ENCODE measurements around the gene ABRAXAS1. TPM values are rescaled to one million over a fixed set of nuclear protein-coding genes. Genes with fewer than 3 reads are reported as not detected.
A peak's percentile ranks its signal among the peaks of the same experiment; 100 is the strongest.

The ABRAXAS1 gene
- total and polyA plus RNA-seq, 2 of the 13 experiments (the other 11 are each of a cell fraction or from before 2014, with no cell fraction given): 14.1 to 14.7 TPM

- TF ChIP-seq, protein P1, sequence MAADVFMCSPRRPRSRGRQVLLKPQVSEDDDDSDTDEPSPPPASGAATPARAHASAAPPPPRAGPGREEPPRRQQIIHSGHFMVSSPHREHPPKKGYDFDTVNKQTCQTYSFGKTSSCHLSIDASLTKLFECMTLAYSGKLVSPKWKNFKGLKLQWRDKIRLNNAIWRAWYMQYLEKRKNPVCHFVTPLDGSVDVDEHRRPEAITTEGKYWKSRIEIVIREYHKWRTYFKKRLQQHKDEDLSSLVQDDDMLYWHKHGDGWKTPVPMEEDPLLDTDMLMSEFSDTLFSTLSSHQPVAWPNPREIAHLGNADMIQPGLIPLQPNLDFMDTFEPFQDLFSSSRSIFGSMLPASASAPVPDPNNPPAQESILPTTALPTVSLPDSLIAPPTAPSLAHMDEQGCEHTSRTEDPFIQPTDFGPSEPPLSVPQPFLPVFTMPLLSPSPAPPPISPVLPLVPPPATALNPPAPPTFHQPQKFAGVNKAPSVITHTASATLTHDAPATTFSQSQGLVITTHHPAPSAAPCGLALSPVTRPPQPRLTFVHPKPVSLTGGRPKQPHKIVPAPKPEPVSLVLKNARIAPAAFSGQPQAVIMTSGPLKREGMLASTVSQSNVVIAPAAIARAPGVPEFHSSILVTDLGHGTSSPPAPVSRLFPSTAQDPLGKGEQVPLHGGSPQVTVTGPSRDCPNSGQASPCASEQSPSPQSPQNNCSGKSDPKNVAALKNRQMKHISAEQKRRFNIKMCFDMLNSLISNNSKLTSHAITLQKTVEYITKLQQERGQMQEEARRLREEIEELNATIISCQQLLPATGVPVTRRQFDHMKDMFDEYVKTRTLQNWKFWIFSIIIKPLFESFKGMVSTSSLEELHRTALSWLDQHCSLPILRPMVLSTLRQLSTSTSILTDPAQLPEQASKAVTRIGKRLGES (CRISPR knock-in tag; IDR thresholded peaks at IDR 0.05; ENCODE audit: borderline replicate concordance): 0 out of 2 replicates have a peak, but pooled peaks have one; percentile 68
- TF ChIP-seq NFE2L1 (CRISPR knock-in tag; IDR thresholded peaks at IDR 0.05; ENCODE audit: borderline replicate concordance): 0 out of 2 replicates have a peak, but pooled peaks have one; percentile 32
- peak; percentile 29 for TF ChIP-seq FOSL2 (CRISPR knock-in tag; IDR thresholded peaks at IDR 0.05)
- no peak for TF ChIP-seq ZNF121 (CRISPR knock-in tag; IDR thresholded peaks at IDR 0.05)
- TF ChIP-seq HDAC6 (IDR thresholded peaks at IDR 0.05; ENCODE audit: low read depth, low read length): no peak
- TF ChIP-seq, protein P2, sequence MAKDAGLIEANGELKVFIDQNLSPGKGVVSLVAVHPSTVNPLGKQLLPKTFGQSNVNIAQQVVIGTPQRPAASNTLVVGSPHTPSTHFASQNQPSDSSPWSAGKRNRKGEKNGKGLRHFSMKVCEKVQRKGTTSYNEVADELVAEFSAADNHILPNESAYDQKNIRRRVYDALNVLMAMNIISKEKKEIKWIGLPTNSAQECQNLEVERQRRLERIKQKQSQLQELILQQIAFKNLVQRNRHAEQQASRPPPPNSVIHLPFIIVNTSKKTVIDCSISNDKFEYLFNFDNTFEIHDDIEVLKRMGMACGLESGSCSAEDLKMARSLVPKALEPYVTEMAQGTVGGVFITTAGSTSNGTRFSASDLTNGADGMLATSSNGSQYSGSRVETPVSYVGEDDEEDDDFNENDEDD (CRISPR knock-in tag; IDR thresholded peaks at IDR 0.05; ENCODE audit: borderline replicate concordance): peak; percentile 79
- 0 out of 2 replicates have a peak, but pooled peaks have one; percentile 10 for TF ChIP-seq ZNF281 (CRISPR knock-in tag; IDR thresholded peaks at IDR 0.05; ENCODE audit: borderline replicate concordance)
- TF ChIP-seq RBAK (CRISPR knock-in tag; IDR thresholded peaks at IDR 0.05): no peak; the same call in 1 of the 2 replicates
- TF ChIP-seq ZNF556 (CRISPR knock-in tag; IDR thresholded peaks at IDR 0.05; ENCODE audit: borderline replicate concordance): no peak; the same call in 1 of the 2 replicates
- TF ChIP-seq ARID2 (CRISPR knock-in tag; IDR thresholded peaks at IDR 0.05; ENCODE audit: borderline replicate concordance): peak; percentile 87
- TF ChIP-seq HNF4A (CRISPR knock-in tag; IDR thresholded peaks at IDR 0.05): no peak
- TF ChIP-seq AGO2 (optimal IDR thresholded peaks at IDR 0.05; ENCODE audit: low read depth, low read length): peak; percentile 63
- no peak for TF ChIP-seq ZFP36 (IDR thresholded peaks at IDR 0.05; ENCODE audit: borderline replicate concordance, low read depth, low read length, partially characterized antibody)
- peak; percentile 88; the same call in 1 of the 2 replicates for TF ChIP-seq NCOA1 (CRISPR knock-in tag; IDR thresholded peaks at IDR 0.05)
- peak; percentile 87; the same call in 1 of the 2 replicates for TF ChIP-seq ZNF253 (CRISPR knock-in tag; IDR thresholded peaks at IDR 0.05; ENCODE audit: borderline replicate concordance)
- peak; percentile 57; the same call in 1 of the 2 replicates for TF ChIP-seq ZNF230 (CRISPR knock-in tag; IDR thresholded peaks at IDR 0.05)
- TF ChIP-seq, protein P3, sequence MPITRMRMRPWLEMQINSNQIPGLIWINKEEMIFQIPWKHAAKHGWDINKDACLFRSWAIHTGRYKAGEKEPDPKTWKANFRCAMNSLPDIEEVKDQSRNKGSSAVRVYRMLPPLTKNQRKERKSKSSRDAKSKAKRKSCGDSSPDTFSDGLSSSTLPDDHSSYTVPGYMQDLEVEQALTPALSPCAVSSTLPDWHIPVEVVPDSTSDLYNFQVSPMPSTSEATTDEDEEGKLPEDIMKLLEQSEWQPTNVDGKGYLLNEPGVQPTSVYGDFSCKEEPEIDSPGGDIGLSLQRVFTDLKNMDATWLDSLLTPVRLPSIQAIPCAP (CRISPR knock-in tag; IDR thresholded peaks at IDR 0.05; ENCODE audit: low read depth): no peak
These were observed at the start of gene ABRAXAS1 (continued) for GRCh38 chr4:83484500-83485461.

Measured in HepG2 (cell line).